IMR-90 (cell line): ENCODE measurements around the gene RPS24. TPM values are rescaled to one million over a fixed set of nuclear protein-coding genes. Genes with fewer than 3 reads are reported as not detected.

Source experiments
- ATAC-seq: fragments of 200-7000 bp; cut with Tn5 transposase; 2 replicates; pipeline ENCODE4 v1.9.1; 2020; ENCODE audit warnings: low read depth, mild to moderate bottlenecking, moderate library complexity
- BruUV-seq: library from RNA; stranded (reverse); fragments of 400-500 nt; replicated peaks from 2 replicates; lab custom pipeline; 2021; lab: Mats Ljungman, UMichigan
- CTCF ChIA-PET: fragments of 300-600 bp; formaldehyde crosslinking; extraction: SDS; loops from one replicate; lab custom pipeline; 2021; ENCODE audit warnings: antibody characterized with exemption; lab: Yijun Ruan, JAX
- POLR2A ChIA-PET: fragments of 300-600 bp; sonication (Branson Sonifier 250); formaldehyde crosslinking; loops from one replicate; lab custom pipeline; 2022; ENCODE audit warnings: antibody characterized with exemption; ENCODE audit not compliant: unreplicated experiment; lab: Charles Lee
- DNase-seq: peaks from one replicate; pipeline ENCODE4 v3.0.0; 2013
- H2AFZ ChIP-seq: replicated peaks from 2 replicates; pipeline ENCODE3; 2013; ENCODE audit warnings: low read length, mild to moderate bottlenecking; ENCODE audit not compliant: poor library complexity
- H2AK5ac ChIP-seq: 2 replicates; pipeline ENCODE4 v1.6.1; 2013; ENCODE audit warnings: low read depth, low read length, inconsistent platforms
- H2AK9ac ChIP-seq: replicated peaks from 2 replicates; pipeline ENCODE3; 2013; ENCODE audit warnings: mild to moderate bottlenecking, low read depth, low read length, moderate library complexity; ENCODE audit not compliant: poor library complexity
- H2BK120ac ChIP-seq: 2 replicates; pipeline ENCODE4 v1.6.1; 2013; ENCODE audit warnings: low read depth, low read length, inconsistent platforms
- H2BK15ac ChIP-seq: 3 replicates; pipeline ENCODE4 v1.6.1; 2013; ENCODE audit warnings: low read depth, low read length, inconsistent platforms
- H2BK20ac ChIP-seq: 2 replicates; pipeline ENCODE4 v1.6.1; 2013; ENCODE audit warnings: low read depth, mild to moderate bottlenecking, inconsistent platforms, low read length, moderate library complexity
- H2BK5ac ChIP-seq: 2 replicates; pipeline ENCODE4 v1.6.1; 2013; ENCODE audit warnings: mild to moderate bottlenecking, low read depth, low read length, inconsistent platforms; ENCODE audit not compliant: poor library complexity, severe bottlenecking
- H3K14ac ChIP-seq: replicated peaks from 2 replicates; pipeline ENCODE4 v1.6.1; 2013; ENCODE audit warnings: low read depth, low read length, inconsistent platforms
- H3K18ac ChIP-seq: 2 replicates; pipeline ENCODE4 v1.6.1; 2013; ENCODE audit warnings: low read depth, low read length, control low read depth
- H3K23ac ChIP-seq: 2 replicates; pipeline ENCODE4 v1.6.1; 2013; ENCODE audit warnings: low read depth, low read length, inconsistent platforms
- H3K27ac ChIP-seq: 2 replicates; pipeline ENCODE4 v1.5.1; 2013; ENCODE audit warnings: mild to moderate bottlenecking, control low read depth, low read length; ENCODE audit not compliant: insufficient read depth
- H3K27me3 ChIP-seq: 2 replicates; pipeline ENCODE4 v1.6.1; 2013; ENCODE audit warnings: low read length; ENCODE audit not compliant: control insufficient read depth, insufficient read depth
- H3K36me3 ChIP-seq: 2 replicates; pipeline ENCODE4 v1.6.1; 2013; ENCODE audit warnings: low read length, mixed read lengths; ENCODE audit not compliant: control insufficient read depth, insufficient read depth
- H3K4ac ChIP-seq: 2 replicates; pipeline ENCODE4 v1.6.1; 2013; ENCODE audit warnings: low read depth, low read length, inconsistent platforms
- H3K4me1 ChIP-seq: 2 replicates; pipeline ENCODE4 v1.6.1; 2013; ENCODE audit warnings: low read length, mixed read lengths; ENCODE audit not compliant: control insufficient read depth, insufficient read depth
- H3K4me2 ChIP-seq: 2 replicates; pipeline ENCODE4 v1.6.1; 2013; ENCODE audit warnings: low read depth, mild to moderate bottlenecking, control low read depth, low read length, moderate library complexity
- H3K4me3 ChIP-seq: 2 replicates; pipeline ENCODE4 v1.5.1; 2013; ENCODE audit warnings: low read depth, mild to moderate bottlenecking, control low read depth, low read length, moderate library complexity; ENCODE audit not compliant: insufficient read depth
- H3K56ac ChIP-seq: 2 replicates; pipeline ENCODE4 v1.6.1; 2013; ENCODE audit warnings: low read length, inconsistent platforms; ENCODE audit not compliant: insufficient read depth; ENCODE audit errors: extremely low read depth
- H3K79me1 ChIP-seq, 2 experiments: 2 replicates each; pipeline ENCODE4 v1.6.1; 2013; ENCODE audit warnings: low read length in 2 of 2, inconsistent platforms in 1 of 2, low read depth in 1 of 2
- H3K9ac ChIP-seq: 2 replicates; pipeline ENCODE4 v1.6.1; 2013; ENCODE audit warnings: low read depth, low read length, control low read depth
- H3K9me1 ChIP-seq: 2 replicates; pipeline ENCODE4 v1.6.1; 2013; ENCODE audit warnings: low read length, inconsistent platforms; ENCODE audit not compliant: insufficient read depth
- H3K9me3 ChIP-seq: 2 replicates; pipeline ENCODE4 v1.6.1; 2013; ENCODE audit warnings: low read length; ENCODE audit not compliant: control insufficient read depth, insufficient read depth
- H4K20me1 ChIP-seq: 2 replicates; pipeline ENCODE4 v1.6.1; 2013; ENCODE audit warnings: low read length, inconsistent platforms; ENCODE audit not compliant: insufficient read depth
- H4K5ac ChIP-seq: 2 replicates; pipeline ENCODE4 v1.6.1; 2013; ENCODE audit warnings: mild to moderate bottlenecking, low read depth, low read length, control low read depth
- H4K8ac ChIP-seq, 2 experiments: 2 replicates each; pipeline ENCODE4 v1.6.1; 2013; ENCODE audit warnings: low read depth in 2 of 2, low read length in 2 of 2, control low read depth in 1 of 2, inconsistent platforms in 1 of 2
- H4K91ac ChIP-seq: 2 replicates; pipeline ENCODE4 v1.6.1; 2013; ENCODE audit warnings: low read depth, low read length, inconsistent platforms; ENCODE audit not compliant: insufficient read depth
- BHLHE40 ChIP-seq: fragments of 150-350 bp; IDR thresholded peaks from 2 replicates; pipeline ENCODE4 v1.6.1; 2016; ENCODE audit warnings: mild to moderate bottlenecking, low read depth, low read length
- CEBPB ChIP-seq: IDR thresholded peaks from 2 replicates; pipeline ENCODE4 v1.6.1; 2012; ENCODE audit warnings: low read depth, low read length, improper control_type of control experiment
- CHD1 ChIP-seq: IDR thresholded peaks from 2 replicates; pipeline ENCODE4 v1.6.1; 2012; ENCODE audit warnings: low read depth, low read length, improper control_type of control experiment
- CTCF ChIP-seq: conservative IDR thresholded peaks from 2 replicates; pipeline ENCODE4 v1.5.1; 2012; ENCODE audit warnings: mild to moderate bottlenecking, low read depth, low read length, improper control_type of control experiment
- ELK1 ChIP-seq: fragments of 150-350 bp; IDR thresholded peaks from 2 replicates; pipeline ENCODE4 v1.6.1; 2016; ENCODE audit warnings: low read depth, mild to moderate bottlenecking, low read length, moderate library complexity, borderline replicate concordance
- FOS ChIP-seq: fragments of 150-350 bp; IDR thresholded peaks from 2 replicates; pipeline ENCODE4 v1.6.1; 2016; ENCODE audit warnings: low read depth, low read length
- MAFK ChIP-seq: IDR thresholded peaks from 2 replicates; pipeline ENCODE4 v1.6.1; 2012; ENCODE audit warnings: low read depth, low read length, improper control_type of control experiment
- MAZ ChIP-seq: IDR thresholded peaks from 2 replicates; pipeline ENCODE4 v1.6.1; 2012; ENCODE audit warnings: low read depth, mild to moderate bottlenecking, low read length, improper control_type of control experiment, moderate library complexity, borderline replicate concordance
- MXI1 ChIP-seq: IDR thresholded peaks from 2 replicates; pipeline ENCODE4 v1.6.1; 2012; ENCODE audit warnings: low read depth, mild to moderate bottlenecking, low read length, moderate library complexity, borderline replicate concordance
- NFE2L2 ChIP-seq: fragments of 150-350 bp; IDR thresholded peaks from 2 replicates; pipeline ENCODE4 v1.6.1; 2016; ENCODE audit warnings: low read depth, mild to moderate bottlenecking, low read length
- POLR2A ChIP-seq: IDR thresholded peaks from 2 replicates; pipeline ENCODE4 v1.6.1; 2012; ENCODE audit warnings: mild to moderate bottlenecking, low read depth, low read length
- RAD21 ChIP-seq: IDR thresholded peaks from 2 replicates; pipeline ENCODE4 v1.6.1; 2012; ENCODE audit warnings: low read length, improper control_type of control experiment
- RCOR1 ChIP-seq: IDR thresholded peaks from 2 replicates; pipeline ENCODE4 v1.6.1; 2012; ENCODE audit warnings: mild to moderate bottlenecking, low read length, improper control_type of control experiment; ENCODE audit not compliant: insufficient replicate concordance
- RFX5 ChIP-seq: IDR thresholded peaks from 2 replicates; pipeline ENCODE4 v1.8.0; 2012; ENCODE audit warnings: low read depth, mild to moderate bottlenecking, low read length, moderate library complexity
- SMC3 ChIP-seq: fragments of 150-350 bp; IDR thresholded peaks from 2 replicates; pipeline ENCODE4 v1.6.1; 2016; ENCODE audit warnings: low read depth, mild to moderate bottlenecking, antibody characterized with exemption, low read length, moderate library complexity
- USF2 ChIP-seq: fragments of 150-350 bp; IDR thresholded peaks from 2 replicates; pipeline ENCODE4 v1.6.1; 2017; ENCODE audit warnings: mild to moderate bottlenecking, antibody characterized with exemption, low read length, low read depth
- WGBS, 2 experiments: methylation state at CpG; one replicate each; pipeline versions ENCODE4 v1.1.5 to v1.1.7; 2013; ENCODE audit warnings: missing lambda C conversion rate in 2 of 2; ENCODE audit not compliant: insufficient read length in 1 of 2; ENCODE audit errors: extremely low coverage in 2 of 2; 5-methylcytosine and 5-hydroxymethylcytosine counted together
- dilution Hi-C: fragments of 300-500 bp; cut with HindIII; formaldehyde crosslinking; loops from one replicate; pipeline ENCODE4 v1.14.3; 2018; ENCODE audit warnings: low sequenced_read_pairs; ENCODE audit not compliant: unreplicated experiment
- in situ Hi-C: fragments of 300-500 bp; cut with MboI; formaldehyde crosslinking; loops from 3 replicates; pipeline ENCODE4 v1.14.3; 2019; ENCODE audit warnings: low sequenced_read_pairs, inconsistent platforms, mixed read lengths
- intact Hi-C: fragments of 100-400 bp; cut with micrococcal nuclease; formaldehyde crosslinking; loops from 2 replicates; pipeline ENCODE4 v1.10.0; 2022
- polyA plus RNA-seq, 3 experiments: library from polyadenylated mRNA; depleted of rRNA; stranded (reverse); fragments of >200 nt; gene quantifications; 2 replicates each; pipeline ENCODE4 v1.2.3, GENCODE V29; 2012; ENCODE audit warnings: low replicate concordance in 1 of 3
- total RNA-seq: library from RNA; depleted of rRNA; stranded (reverse); fragments of >200 nt; gene quantifications from 2 replicates; pipeline ENCODE4 v1.2.3, GENCODE V29; 2012

Gene RPS24
- total and polyA plus RNA-seq, 2 of the 4 experiments (the other 2 are of a cell fraction) = 1,664 to 4,721 TPM

- Histone ChIP-seq H3K4me3 (no peak overlapping the region), H3K14ac (no peak overlapping the region), H3K23ac (no peak overlapping the region), H2AFZ (no peak overlapping the region), H2BK120ac (no peak overlapping the region), H3K4me2 (no peak overlapping the region), H3K36me3 (peaks cover 32% of the 10 kb centered on the region), H3K9ac (no peak overlapping the region), H4K5ac (no peak overlapping the region), H3K9me3 (no peaks in the 10 kb centered on the region), H3K4ac (no peak overlapping the region), H2BK5ac (no peak overlapping the region), H3K79me1 (peaks cover 9 to 17% of the 10 kb centered on the region in 2 experiments; a peak in 3 of 4 replicates), H3K18ac (no peak overlapping the region), H3K4me1 (no peaks in the 10 kb centered on the region), H3K27ac (no peak overlapping the region), H4K8ac (no peak overlapping the region), H2BK20ac (no peak overlapping the region), H4K91ac (no peak overlapping the region), H4K20me1 (no peaks in the 10 kb centered on the region), H2AK9ac (no peak overlapping the region), H3K56ac (no peak overlapping the region), H2AK5ac (no peak overlapping the region), H2BK15ac (no peak overlapping the region), H3K27me3 (no peaks in the 10 kb centered on the region), H3K9me1 (no peaks in the 10 kb centered on the region)
- TF ChIP-seq POLR2A = no peak
- TF ChIP-seq MAZ = no peak
- TF ChIP-seq RFX5 = no peak
- no peak for TF ChIP-seq CTCF
- TF ChIP-seq ELK1 = no peak
- no peak for TF ChIP-seq MXI1
- no peak for TF ChIP-seq NFE2L2
- no peak for TF ChIP-seq CHD1
- TF ChIP-seq SMC3 = no peak
- no peak for TF ChIP-seq CEBPB
- no peak for TF ChIP-seq BHLHE40
- TF ChIP-seq FOS = no peak
- TF ChIP-seq RAD21 = no peak
- no peak for TF ChIP-seq RCOR1
- no peak for TF ChIP-seq MAFK
- no peak for TF ChIP-seq USF2
- dilution Hi-C loops (no loop called here), intact Hi-C loops (no loop called here), in situ Hi-C loops (no loop called here)
- WGBS, 2 experiments = no CpG with 5 or more reads among the region's 3 CpGs
- no TSS peak for BruUV-seq
- DNase-seq (no peak), ATAC-seq (no peak)
- CTCF ChIA-PET = no interaction called here
- POLR2A ChIA-PET = no interaction called here
These were observed 40.0 kb upstream of the RPS24 start for GRCh38 chr10:77993620-77994019.
